UCSD-AML1 (cell line): ENCODE results near the gene ZKSCAN1.

ENCODE experiments used
- DNase-seq: peaks from one replicate; lab custom pipeline; 2025; ENCODE audit not compliant: unreplicated experiment; lab: John Stamatoyannopoulos, UW

The ZKSCAN1 gene

GRCh38 chr7:100079024-100079560, 63.7 kb downstream of the ZKSCAN1 start:
- no peak for DNase-seq

- no peak for DNase-seq
Measured at GRCh38 chr7:100080907-100081534, 65.6 kb downstream of the ZKSCAN1 start.

GRCh38 chr7:100081535-100082102, 66.2 kb downstream of the ZKSCAN1 start, which contains the start of gene ZNF3:
ZNF3 (minus strand) TSS chr7:100081723; CDS start chr7:100077357, 4,366 bp downstream.
- DNase-seq: peak; percentile 92

- no peak for DNase-seq
Measured at GRCh38 chr7:100082978-100083377, 67.6 kb downstream of the ZKSCAN1 start.

- DNase-seq: no peak
Measured at GRCh38 chr7:100085515-100085914, 70.1 kb downstream of the ZKSCAN1 start.

- DNase-seq: no peak
Measured at GRCh38 chr7:100087055-100087750, 71.8 kb downstream of the ZKSCAN1 start.

- no peak for DNase-seq
Measured at GRCh38 chr7:100088095-100088620, 72.8 kb downstream of the ZKSCAN1 start.

- DNase-seq: peak; percentile 64
Measured at GRCh38 chr7:100088621-100089457, 73.4 kb downstream of the ZKSCAN1 start, which contains the start of gene COPS6. COPS6 (plus strand) TSS chr7:100088969; CDS start chr7:100088991, 22 bp downstream.

- no peak for DNase-seq
Measured at GRCh38 chr7:100089458-100090196, 74.2 kb downstream of the ZKSCAN1 start.

GRCh38 chr7:100090527-100091410, 75.4 kb downstream of the ZKSCAN1 start:
- no peak for DNase-seq
